ENCODE results near the gene PPP2R2C.

Gene PPP2R2C

GRCh38 chr4:6467600-6467999 lies 4.8 kb downstream of the PPP2R2C start:
- DNase-seq, result peak; percentile 32

DNA sequence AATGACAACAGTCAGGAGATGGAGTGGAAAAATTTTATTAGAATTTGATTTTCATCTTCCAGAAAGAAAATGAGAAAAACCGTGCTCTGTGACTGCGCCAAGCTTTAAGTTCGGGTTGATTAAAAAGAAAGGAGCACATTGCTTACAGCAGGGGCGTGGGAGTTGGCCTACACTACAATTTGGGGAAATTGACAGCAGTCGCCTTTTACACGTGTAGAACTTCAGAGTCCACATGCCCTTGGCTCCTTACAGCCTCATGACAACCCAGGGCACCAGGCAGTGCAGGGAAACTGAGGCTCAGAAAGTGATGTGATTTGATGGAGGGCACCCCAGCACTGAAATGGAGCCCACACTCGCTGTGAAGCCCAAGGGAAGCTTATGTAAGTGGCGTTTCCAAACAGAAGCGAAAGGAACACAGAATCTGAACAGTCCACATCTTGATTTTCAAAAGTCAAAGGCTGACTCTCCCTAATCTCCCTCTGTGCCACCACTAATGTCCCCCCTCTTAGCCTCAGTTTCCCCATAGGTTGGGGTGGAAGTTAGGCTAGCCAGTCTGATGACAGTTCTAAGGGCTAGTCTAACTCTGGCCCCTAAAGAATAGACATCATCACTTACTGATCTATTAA lies 5.5 kb downstream of the PPP2R2C start:
- DNase-seq, result peak; percentile 29

DNA sequence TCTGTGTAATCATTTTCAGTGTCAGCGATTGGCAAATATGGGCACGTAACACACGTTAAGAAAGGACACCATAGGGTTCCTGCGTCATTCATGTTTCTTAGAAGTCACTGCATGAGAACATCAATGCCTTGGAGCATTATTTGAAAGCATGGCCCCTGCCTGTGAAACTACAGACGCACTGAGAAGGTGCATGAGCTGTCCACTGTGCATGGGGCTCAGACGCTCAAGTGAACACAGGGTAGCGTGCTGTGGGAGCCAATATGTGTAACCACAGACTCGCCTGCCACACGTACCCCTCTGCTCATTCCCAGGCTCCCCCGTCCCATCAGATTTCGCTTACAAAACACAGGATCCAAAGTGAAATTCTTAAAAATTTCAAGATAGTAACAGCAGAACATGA lies 6.5 kb downstream of the PPP2R2C start:
- peak; percentile 28 for DNase-seq

GRCh38 chr4:6464842-6465588 lies 7.4 kb downstream of the PPP2R2C start:
- DNase-seq, result peak; percentile 46

DNA sequence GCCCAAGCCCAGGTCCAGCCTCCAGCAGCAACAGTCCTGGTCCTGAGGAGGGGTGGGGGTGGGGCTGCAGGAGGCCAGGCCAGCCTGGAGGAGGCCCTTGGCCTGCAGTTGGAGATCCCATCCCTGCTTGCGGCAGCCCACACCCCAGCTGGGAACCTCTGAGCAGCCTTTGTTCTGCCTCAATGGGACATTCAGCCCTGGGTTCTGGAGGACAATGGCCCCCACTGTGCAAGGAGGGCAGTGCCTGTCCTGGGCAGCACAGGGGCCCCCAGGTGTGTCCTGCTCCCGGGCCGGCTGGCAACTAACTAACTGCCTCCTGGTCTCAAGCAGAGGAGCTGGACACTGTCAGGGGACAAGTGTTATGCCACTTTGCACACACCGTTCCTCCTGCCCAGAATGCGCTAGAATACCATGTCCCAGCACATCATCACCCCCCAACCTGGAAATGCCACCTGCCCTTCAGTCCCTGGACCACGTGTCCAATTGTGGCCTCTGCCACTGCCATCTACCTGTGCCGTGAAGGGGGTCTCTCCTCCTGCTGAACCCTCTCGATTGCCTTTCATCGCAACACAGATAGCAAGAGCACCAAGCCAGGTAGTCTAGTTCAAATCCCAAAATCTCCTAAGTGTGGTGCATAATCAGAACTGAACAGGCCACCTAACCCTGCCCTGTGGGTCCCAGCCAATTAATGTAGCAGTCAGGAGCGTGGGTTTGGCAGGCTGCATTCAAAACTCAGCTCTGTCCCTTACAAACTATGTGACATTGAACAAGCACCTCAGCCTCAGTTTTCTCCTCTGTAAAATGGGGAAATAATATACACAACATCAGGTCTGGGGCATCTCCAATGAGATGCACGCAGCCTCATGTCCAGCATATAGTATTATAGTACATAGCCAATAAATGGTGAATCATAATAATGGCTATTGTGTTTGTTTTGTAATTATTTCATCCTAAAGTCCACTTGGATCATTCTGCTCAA lies 8.8 kb downstream of the PPP2R2C start:
- DNase-seq, result peak; percentile 50

GRCh38 chr4:6461301-6462165 lies 10.9 kb downstream of the PPP2R2C start:
- peak; percentile 52 for DNase-seq

- peak; percentile 29 for DNase-seq
Observed at GRCh38 chr4:6460876-6461275, 11.5 kb downstream of the PPP2R2C start.

DNA sequence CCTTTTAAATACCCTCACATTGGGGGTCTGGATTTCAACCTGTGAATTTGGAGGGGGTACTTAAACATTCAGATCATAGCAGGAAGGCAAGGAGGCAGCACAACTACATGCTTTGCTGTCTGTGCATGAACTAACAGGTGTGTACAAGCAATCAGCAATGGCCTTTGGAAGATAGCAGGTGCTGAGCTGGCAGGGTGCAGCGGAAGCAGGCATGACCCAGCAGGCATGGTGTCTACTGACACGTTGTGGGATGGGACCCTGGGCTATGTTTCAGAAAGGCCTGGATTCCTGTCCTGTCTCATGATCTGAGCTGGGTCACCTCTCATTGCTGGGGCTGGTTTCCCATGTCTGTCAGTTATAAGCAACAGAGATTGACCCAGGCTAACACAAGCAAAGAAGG lies 13.9 kb downstream of the PPP2R2C start:
- DNase-seq, result no peak

GRCh38 chr4:6456450-6456849 lies 16.0 kb downstream of the PPP2R2C start:
- no peak for DNase-seq

GRCh38 chr4:6454112-6454910 lies 18.1 kb downstream of the PPP2R2C start:
- no peak for DNase-seq

DNA sequence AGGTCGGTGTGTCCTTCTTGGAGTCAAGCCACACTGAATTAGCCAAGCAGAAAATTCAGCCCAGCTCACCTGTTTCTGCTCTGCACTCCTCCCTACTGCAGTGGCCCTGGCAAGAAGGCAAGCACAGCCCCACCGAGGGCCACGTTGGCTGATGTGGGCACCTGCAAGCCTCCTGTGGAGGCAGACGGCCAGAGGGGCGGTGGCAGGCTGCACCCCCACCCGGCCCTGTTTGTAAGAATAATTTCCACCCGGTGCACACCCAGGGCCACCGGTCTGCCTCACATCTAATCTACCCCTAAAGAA lies 18.8 kb downstream of the PPP2R2C start:
- no peak for DNase-seq

DNA sequence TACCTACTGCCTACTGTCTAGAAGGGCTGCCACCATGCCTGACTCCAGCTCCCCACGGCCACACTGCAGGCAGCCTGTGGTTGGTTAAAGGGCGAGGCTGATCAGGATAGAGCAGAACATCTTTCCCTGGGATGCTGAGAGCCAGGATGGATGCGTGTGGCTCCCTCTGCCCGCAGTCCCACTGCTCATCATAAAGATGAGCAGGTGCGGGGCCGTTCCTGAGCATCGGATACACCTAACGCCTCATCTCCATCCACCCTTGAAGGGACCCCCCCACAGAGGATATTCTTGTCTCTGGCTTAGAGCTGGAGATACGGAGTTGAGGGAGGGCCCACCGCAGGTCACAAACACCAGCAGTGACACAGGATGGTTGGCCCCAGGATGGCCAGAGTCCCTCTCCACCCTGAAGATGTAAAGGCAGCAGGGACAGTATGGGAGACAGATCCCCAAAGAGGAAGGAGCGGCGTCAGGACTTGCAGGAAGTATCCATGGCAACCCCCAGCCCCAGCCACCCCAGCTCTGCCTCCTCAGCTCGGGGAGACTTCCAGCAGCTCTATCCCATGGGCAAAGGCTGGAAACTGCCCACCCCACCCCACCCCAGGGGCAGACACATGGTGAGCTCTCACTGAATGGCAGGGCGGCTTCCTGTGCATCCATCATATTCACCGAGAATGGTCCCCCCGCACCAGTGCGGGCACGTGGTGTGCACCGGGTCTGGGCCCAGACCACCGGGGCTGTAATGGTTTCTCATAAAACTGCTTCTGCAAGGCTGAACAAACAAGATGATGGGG lies 19.3 kb downstream of the PPP2R2C start:
- DNase-seq, result no peak

DNA sequence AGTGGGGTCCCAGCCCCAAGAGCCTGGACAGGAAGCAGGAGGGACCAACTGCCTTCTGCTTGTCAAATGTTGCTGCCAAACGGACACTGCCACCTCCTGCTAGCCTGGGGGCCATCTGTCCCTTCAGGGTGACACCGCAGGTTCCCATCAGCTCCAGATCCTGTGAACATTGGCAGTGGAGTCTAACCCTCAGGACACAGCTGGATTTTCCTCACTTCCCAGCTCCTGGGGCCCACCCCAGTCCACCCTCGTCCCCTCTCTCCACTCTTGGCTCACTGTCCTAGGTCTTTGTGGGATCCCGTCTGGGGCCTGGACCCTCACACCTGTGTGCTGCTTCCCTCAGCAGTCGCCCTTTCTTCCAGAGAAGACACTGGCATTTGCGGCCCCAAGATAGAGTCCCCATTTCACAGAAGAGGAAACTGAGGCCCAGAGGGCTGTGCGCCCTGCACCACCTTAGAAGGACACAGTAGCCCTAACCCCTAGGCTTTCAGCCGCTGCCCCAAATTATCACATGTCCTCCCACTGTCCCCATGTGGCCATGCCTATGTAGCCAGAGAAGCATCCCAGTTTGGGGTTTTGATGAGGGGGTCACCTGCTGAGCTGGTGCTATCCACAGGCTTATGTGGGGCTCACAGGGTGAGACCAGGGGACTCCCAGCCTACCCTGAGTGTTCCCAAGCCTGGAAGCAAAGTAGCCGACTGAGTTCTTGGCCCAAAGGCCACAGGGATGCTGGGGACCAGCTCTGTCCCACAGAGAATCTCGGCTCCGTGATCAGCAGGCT lies 20.1 kb downstream of the PPP2R2C start:
- DNase-seq, result no peak

GRCh38 chr4:6451309-6451708 lies 21.1 kb downstream of the PPP2R2C start:
- no peak for DNase-seq

DNA sequence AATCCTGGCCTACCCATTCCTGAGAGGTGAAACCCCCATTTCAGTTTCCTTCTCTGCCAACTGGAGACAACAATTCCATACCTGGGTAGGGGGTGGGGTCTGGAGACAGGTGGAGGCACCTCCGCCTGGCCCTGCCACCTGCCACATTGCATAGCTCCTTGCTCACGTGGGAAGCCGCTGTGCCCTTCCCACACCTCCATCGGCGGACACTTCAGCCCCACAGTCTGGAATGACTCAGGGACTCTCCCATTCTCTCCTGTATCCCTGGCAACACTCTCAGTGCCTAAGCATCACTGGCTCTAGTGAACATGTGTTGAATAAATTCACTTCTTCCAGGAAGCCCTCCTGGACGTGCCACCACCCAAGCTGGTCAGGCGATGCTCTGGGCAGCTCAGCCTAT lies 21.7 kb downstream of the PPP2R2C start:
- no peak for DNase-seq

DNA sequence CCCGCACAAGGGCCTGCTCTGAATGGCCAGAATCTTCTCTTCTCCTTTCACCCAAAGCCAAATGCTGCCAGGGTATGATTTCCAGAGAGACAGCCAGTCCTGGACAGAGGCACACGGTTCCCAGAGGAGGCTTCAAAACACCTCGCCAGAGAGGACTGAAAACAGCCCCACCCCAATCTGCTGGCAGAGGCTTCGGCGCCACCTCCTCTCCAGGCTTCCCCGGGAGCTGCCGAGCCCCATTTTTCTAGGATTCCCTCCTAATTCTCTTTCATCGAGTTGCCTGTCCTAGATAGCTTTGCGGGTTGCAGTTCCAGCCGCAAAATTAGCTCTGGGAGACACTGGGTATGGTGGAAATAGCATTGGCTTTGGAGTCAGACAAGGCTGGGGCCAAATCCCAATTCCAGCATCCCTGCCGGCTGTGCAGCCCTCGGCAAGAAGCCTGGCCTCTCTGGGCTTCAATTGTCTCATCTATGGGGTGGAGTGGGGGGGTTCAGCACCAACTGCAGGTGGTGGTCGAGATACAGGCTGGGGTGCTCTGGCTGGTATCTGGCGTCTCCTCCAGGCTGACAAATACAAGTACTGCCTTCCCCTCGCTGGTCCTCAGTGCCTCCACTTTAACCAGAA lies 22.6 kb downstream of the PPP2R2C start:
- no peak for DNase-seq

DNA sequence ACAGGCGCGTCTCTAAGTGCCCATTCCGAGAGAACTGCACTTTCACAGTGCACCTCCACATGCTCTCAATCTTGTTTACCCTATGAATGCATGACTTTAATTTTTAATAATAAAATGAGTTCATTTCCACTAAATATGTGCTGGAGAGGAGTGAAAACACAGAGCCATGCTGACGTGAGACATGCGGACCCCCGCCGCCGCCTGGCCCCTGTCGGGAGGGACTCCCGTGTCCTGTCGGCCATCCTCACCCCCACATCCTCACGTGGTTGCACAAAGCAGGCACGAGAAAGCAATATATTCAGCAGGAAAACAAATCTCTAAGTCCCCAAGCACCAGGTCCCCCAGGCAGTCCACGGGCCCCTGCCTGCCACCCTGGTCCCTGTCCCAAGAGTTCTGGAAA lies 23.1 kb downstream of the PPP2R2C start:
- DNase-seq, result no peak

DNA sequence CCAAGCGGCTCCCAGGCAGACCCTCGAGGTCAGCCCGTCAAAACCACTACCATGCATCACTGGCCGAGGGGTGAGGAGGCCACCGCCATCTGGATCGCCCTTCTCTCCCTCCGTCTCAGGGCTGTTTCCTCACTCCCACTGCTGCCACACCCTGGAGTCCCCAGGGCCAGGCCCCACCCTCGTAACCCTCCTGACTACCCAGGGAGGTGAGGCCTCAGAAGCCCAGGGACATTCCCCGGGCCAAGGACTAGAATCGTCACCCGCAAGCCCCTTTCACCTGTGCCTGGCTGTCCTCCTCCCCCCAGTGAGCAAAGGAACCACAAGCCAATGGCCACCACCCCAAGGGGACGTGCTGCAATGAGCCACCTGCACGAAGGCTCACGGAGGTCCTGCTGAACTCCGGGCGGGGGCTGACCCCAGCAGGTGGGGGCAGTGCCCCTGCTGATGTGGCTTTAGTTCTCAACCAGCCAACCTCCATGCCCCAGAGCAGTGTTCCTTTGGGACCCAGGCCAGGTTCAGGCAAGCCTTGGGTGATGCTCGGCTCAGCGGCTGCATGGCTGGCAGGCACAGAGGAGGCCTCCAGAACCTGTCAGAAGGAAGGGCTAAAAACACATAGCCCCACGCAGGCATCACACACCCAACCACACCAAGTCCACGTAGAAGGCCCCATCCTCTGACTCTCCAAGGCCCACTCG lies 23.8 kb downstream of the PPP2R2C start:
- no peak for DNase-seq

DNA sequence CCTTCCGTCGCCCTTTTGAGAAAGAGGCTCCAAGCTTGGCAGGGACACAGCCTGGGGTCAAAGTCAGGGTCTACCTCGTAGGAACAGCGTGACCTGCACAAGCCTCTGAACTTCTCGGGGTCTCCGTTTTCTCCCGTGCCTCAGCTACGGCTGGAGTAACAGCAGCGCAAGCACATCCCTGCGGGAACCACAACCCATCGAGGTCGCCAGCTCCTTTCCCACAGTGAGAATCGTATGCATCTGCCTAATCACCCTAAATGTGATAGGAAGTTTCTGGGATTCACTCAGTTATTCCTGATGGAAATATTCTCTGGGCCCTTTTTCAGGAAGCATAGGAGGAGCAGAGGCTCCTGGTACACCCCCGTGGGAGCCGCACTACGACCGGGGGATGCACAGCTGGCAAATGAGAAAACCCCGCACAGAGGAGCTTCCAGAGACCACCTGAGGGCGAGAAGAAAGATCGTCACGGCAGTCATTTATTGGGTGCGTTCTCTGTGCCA lies 24.7 kb downstream of the PPP2R2C start:
- no peak for DNase-seq
